ENCODE results near the gene IFNGR1.

Gene IFNGR1

DNA sequence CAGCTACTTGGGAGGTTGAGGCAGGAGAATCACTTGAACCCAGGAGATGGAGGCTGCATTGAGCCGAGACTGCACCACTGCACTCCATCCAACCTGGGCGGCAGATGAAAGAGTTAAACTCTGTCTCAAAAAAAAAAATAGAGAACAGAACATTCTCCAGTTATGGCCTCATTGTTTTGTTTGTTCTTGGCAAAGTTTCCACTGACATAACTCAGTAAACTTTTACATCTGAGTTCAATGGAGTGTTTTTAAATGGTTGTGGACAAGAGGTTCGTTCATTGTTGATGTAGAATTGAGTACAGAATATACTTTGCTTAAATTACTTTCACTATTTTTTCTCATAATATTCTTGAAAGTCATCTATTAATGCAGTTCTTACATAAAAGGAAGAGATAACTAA lies 42.2 kb upstream of the IFNGR1 start:
- Histone ChIP-seq H3K4me2 (ENCODE audit: low read depth, low read length) (no peak overlapping the region), H3K9me3 (replicated peaks; ENCODE audit: insufficient read depth, low read length) (no peaks in the 10 kb centered on the region), H3K4me1 (ENCODE audit: low read length) (no peaks in the 10 kb centered on the region), H3K36me3 (replicated peaks; ENCODE audit: insufficient read depth, low read length) (no peaks in the 10 kb centered on the region), H3K27ac (ENCODE audit: low read length) (no peak overlapping the region), H3K9ac (ENCODE audit: low read length) (no peak overlapping the region), H4K20me1 (ENCODE audit: insufficient read depth, low read length) (no peaks in the 10 kb centered on the region), H3K27me3 (replicated peaks; ENCODE audit: insufficient read depth, low read length) (no peaks in the 10 kb centered on the region), H3K4me3 (ENCODE audit: low read length) (no peak overlapping the region), H2AFZ (ENCODE audit: low read length) (no peak overlapping the region), H3K9me2 (replicated peaks; ENCODE audit: insufficient read depth, low read length) (no peaks in the 10 kb centered on the region), H3F3A (ENCODE audit: insufficient read depth, low read length) (no peaks in the 10 kb centered on the region), H3K79me2 (ENCODE audit: low read length) (no peaks in the 10 kb centered on the region)
- TF ChIP-seq, protein P1, sequence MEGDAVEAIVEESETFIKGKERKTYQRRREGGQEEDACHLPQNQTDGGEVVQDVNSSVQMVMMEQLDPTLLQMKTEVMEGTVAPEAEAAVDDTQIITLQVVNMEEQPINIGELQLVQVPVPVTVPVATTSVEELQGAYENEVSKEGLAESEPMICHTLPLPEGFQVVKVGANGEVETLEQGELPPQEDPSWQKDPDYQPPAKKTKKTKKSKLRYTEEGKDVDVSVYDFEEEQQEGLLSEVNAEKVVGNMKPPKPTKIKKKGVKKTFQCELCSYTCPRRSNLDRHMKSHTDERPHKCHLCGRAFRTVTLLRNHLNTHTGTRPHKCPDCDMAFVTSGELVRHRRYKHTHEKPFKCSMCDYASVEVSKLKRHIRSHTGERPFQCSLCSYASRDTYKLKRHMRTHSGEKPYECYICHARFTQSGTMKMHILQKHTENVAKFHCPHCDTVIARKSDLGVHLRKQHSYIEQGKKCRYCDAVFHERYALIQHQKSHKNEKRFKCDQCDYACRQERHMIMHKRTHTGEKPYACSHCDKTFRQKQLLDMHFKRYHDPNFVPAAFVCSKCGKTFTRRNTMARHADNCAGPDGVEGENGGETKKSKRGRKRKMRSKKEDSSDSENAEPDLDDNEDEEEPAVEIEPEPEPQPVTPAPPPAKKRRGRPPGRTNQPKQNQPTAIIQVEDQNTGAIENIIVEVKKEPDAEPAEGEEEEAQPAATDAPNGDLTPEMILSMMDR (IDR thresholded peaks at IDR 0.05; ENCODE audit: low read length): no peak
- TF ChIP-seq EZH2phosphoT487 (IDR thresholded peaks at IDR 0.05; ENCODE audit: low read length): no peak
- no peak for TF ChIP-seq EZH2 (optimal IDR thresholded peaks at IDR 0.05; ENCODE audit: low read depth, low read length)
- no peak for DNase-seq

DNA sequence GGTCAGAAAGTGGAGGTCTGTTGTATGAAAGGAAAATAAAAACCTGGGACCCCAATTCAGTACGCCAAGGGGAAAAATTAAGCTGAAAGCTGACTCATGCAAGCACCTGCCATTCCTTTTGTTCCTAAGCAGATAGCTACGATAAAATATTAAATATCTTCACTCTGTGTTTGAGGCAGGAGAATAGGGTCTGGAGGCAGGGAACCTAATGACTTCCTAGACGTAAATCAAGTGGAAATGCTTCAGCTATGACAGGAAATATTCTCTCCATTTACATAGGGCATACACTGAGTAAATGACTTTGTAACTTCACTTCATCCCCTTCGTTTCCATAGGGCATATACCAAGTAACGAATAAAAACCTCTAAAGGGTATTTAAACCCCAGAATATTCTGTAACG lies 41.0 kb upstream of the IFNGR1 start:
- Histone ChIP-seq H3K9me3 (replicated peaks; ENCODE audit: insufficient read depth, low read length) (no peaks in the 10 kb centered on the region), H3K9me2 (replicated peaks; ENCODE audit: insufficient read depth, low read length) (no peaks in the 10 kb centered on the region), H3K4me2 (ENCODE audit: low read depth, low read length) (no peak overlapping the region), H3K27me3 (replicated peaks; ENCODE audit: insufficient read depth, low read length) (no peaks in the 10 kb centered on the region), H3K9ac (ENCODE audit: low read length) (no peak overlapping the region), H2AFZ (ENCODE audit: low read length) (no peak overlapping the region), H3K4me3 (ENCODE audit: low read length) (no peak overlapping the region), H3K36me3 (replicated peaks; ENCODE audit: insufficient read depth, low read length) (no peaks in the 10 kb centered on the region), H3K79me2 (ENCODE audit: low read length) (no peaks in the 10 kb centered on the region), H3K27ac (ENCODE audit: low read length) (no peak overlapping the region), H3F3A (ENCODE audit: insufficient read depth, low read length) (no peaks in the 10 kb centered on the region), H3K4me1 (ENCODE audit: low read length) (no peaks in the 10 kb centered on the region), H4K20me1 (ENCODE audit: insufficient read depth, low read length) (no peaks in the 10 kb centered on the region)
- no peak for DNase-seq
- TF ChIP-seq, protein P1 (IDR thresholded peaks at IDR 0.05; ENCODE audit: low read length): no peak
- TF ChIP-seq EZH2 (optimal IDR thresholded peaks at IDR 0.05; ENCODE audit: low read depth, low read length): no peak
- no peak for TF ChIP-seq EZH2phosphoT487 (IDR thresholded peaks at IDR 0.05; ENCODE audit: low read length)

DNA sequence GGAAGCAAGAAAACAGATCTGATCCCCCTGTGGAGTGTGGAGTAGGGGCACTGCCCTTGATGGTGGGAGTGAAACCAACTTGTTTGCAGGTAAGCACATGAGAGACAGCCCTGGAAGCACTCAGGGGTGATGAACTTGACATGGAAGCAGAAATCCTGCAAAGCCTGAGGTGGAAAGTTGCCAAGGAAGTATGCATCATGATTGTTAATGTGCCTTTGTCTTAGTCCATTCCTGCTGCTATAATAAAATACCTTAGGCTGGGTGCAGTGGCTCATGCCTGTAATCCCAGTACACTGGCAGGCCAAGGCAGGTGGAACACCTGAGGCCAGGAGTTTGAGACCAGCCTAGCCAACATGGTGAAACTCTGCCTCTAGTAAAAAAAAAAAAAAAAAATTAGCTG lies 40.2 kb upstream of the IFNGR1 start:
- DNase-seq: no peak
- H2AFZ ChIP-seq (ENCODE audit: low read length): no peak overlapping the region
- H3K79me2 ChIP-seq (ENCODE audit: low read length): no peaks in the 10 kb centered on the region
- no peak overlapping the region for H3K4me3 ChIP-seq (ENCODE audit: low read length)
- H3K36me3 ChIP-seq (replicated peaks; ENCODE audit: insufficient read depth, low read length): no peaks in the 10 kb centered on the region
- H3K27me3 ChIP-seq (replicated peaks; ENCODE audit: insufficient read depth, low read length): no peaks in the 10 kb centered on the region
- H3F3A ChIP-seq (ENCODE audit: insufficient read depth, low read length): no peaks in the 10 kb centered on the region
- TF ChIP-seq EZH2 (optimal IDR thresholded peaks at IDR 0.05; ENCODE audit: low read depth, low read length) (no peak), EZH2phosphoT487 (IDR thresholded peaks at IDR 0.05; ENCODE audit: low read length) (no peak)
- TF ChIP-seq, protein P1 (IDR thresholded peaks at IDR 0.05; ENCODE audit: low read length): no peak
- no peak overlapping the region for H3K27ac ChIP-seq (ENCODE audit: low read length)
- no peaks in the 10 kb centered on the region for H3K4me1 ChIP-seq (ENCODE audit: low read length)
- H3K9me3 ChIP-seq (replicated peaks; ENCODE audit: insufficient read depth, low read length): no peaks in the 10 kb centered on the region
- no peak overlapping the region for H3K9ac ChIP-seq (ENCODE audit: low read length)
- no peaks in the 10 kb centered on the region for H4K20me1 ChIP-seq (ENCODE audit: insufficient read depth, low read length)
- no peak overlapping the region for H3K4me2 ChIP-seq (ENCODE audit: low read depth, low read length)
- H3K9me2 ChIP-seq (replicated peaks; ENCODE audit: insufficient read depth, low read length): no peaks in the 10 kb centered on the region
